ENCODE data around the gene CLCN5.

CLCN5 gene

GRCh38 chrX:49987651-49988050 lies 65.3 kb downstream of the CLCN5 start:
- TF ChIP-seq POLR2AphosphoS5 (IDR thresholded peaks at IDR 0.05; ENCODE audit: low read depth, low read length) (no peak), SIN3A (IDR thresholded peaks at IDR 0.05; ENCODE audit: borderline replicate concordance, insufficient read depth, low read length) (no peak), TAF1 (IDR thresholded peaks at IDR 0.05; ENCODE audit: borderline replicate concordance, insufficient read depth, low read length) (no peak), REST (IDR thresholded peaks at IDR 0.05; ENCODE audit: insufficient read depth in 1 of 2, low read depth in 2 of 2, low read length in 2 of 2) (no peak), FOXP2 (optimal IDR thresholded peaks at IDR 0.05; ENCODE audit: borderline replicate concordance, extremely low read depth, extremely low read length, insufficient read depth) (no peak)

- TF ChIP-seq FOXP2 (optimal IDR thresholded peaks at IDR 0.05; ENCODE audit: borderline replicate concordance, extremely low read depth, extremely low read length, insufficient read depth) (no peak), POLR2AphosphoS5 (IDR thresholded peaks at IDR 0.05; ENCODE audit: low read depth, low read length) (no peak), SIN3A (IDR thresholded peaks at IDR 0.05; ENCODE audit: borderline replicate concordance, insufficient read depth, low read length) (no peak), TAF1 (IDR thresholded peaks at IDR 0.05; ENCODE audit: borderline replicate concordance, insufficient read depth, low read length) (no peak), REST (IDR thresholded peaks at IDR 0.05; ENCODE audit: insufficient read depth in 1 of 2, low read depth in 2 of 2, low read length in 2 of 2) (no peak)
Measured at GRCh38 chrX:49988143-49988542, 65.7 kb downstream of the CLCN5 start.

GRCh38 chrX:49991758-49992157 lies 69.4 kb downstream of the CLCN5 start:
- TF ChIP-seq FOXP2 (optimal IDR thresholded peaks at IDR 0.05; ENCODE audit: borderline replicate concordance, extremely low read depth, extremely low read length, insufficient read depth) (no peak), REST (IDR thresholded peaks at IDR 0.05; ENCODE audit: insufficient read depth in 1 of 2, low read depth in 2 of 2, low read length in 2 of 2) (no peak), TAF1 (IDR thresholded peaks at IDR 0.05; ENCODE audit: borderline replicate concordance, insufficient read depth, low read length) (no peak), POLR2AphosphoS5 (IDR thresholded peaks at IDR 0.05; ENCODE audit: low read depth, low read length) (no peak), SIN3A (IDR thresholded peaks at IDR 0.05; ENCODE audit: borderline replicate concordance, insufficient read depth, low read length) (no peak)

- TF ChIP-seq REST (IDR thresholded peaks at IDR 0.05; ENCODE audit: insufficient read depth in 1 of 2, low read depth in 2 of 2, low read length in 2 of 2) (no peak), SIN3A (IDR thresholded peaks at IDR 0.05; ENCODE audit: borderline replicate concordance, insufficient read depth, low read length) (no peak), POLR2AphosphoS5 (IDR thresholded peaks at IDR 0.05; ENCODE audit: low read depth, low read length) (no peak), TAF1 (IDR thresholded peaks at IDR 0.05; ENCODE audit: borderline replicate concordance, insufficient read depth, low read length) (no peak), FOXP2 (optimal IDR thresholded peaks at IDR 0.05; ENCODE audit: borderline replicate concordance, extremely low read depth, extremely low read length, insufficient read depth) (no peak)
Measured at GRCh38 chrX:49992853-49993252, 70.5 kb downstream of the CLCN5 start.

- TF ChIP-seq FOXP2 (optimal IDR thresholded peaks at IDR 0.05; ENCODE audit: borderline replicate concordance, extremely low read depth, extremely low read length, insufficient read depth) (no peak), POLR2AphosphoS5 (IDR thresholded peaks at IDR 0.05; ENCODE audit: low read depth, low read length) (no peak)
Measured at GRCh38 chrX:49993661-49994060, 71.3 kb downstream of the CLCN5 start.
